ENCODE data around the gene ADK. TPM values are rescaled to one million over a fixed set of nuclear protein-coding genes. Genes with fewer than 3 reads are reported as not detected.

ADK gene
- total and polyA plus RNA-seq, 2 of the 4 experiments (the other 2 are of a cell fraction): 30.6 to 40.9 TPM

GRCh38 chr10:74227697-74228424, 76.8 kb downstream of the ADK start:
- DNase-seq (peak; percentile 62), ATAC-seq (ENCODE audit: low read depth) (no peak; the same call in 1 of the 2 replicates)
- Histone ChIP-seq H4K8ac (ENCODE audit: low read depth in 2 of 2, low read length in 2 of 2) (no peak overlapping the region), H3K27me3 (ENCODE audit: control insufficient read depth, insufficient read depth, low read length) (no peaks in the 10 kb centered on the region), H3K18ac (ENCODE audit: low read depth, low read length) (no peak overlapping the region), H4K91ac (ENCODE audit: insufficient read depth, low read depth, low read length) (no peak overlapping the region), H2BK15ac (ENCODE audit: low read depth, low read length) (no peak overlapping the region; the same call in 2 of the 3 replicates), H3K36me3 (ENCODE audit: control insufficient read depth, insufficient read depth, low read length) (no peaks in the 10 kb centered on the region), H3K56ac (ENCODE audit: extremely low read depth, insufficient read depth, low read length) (no peak overlapping the region), H3K4ac (ENCODE audit: low read depth, low read length) (no peak overlapping the region), H2AK9ac (replicated peaks; ENCODE audit: low read depth, low read length, poor library complexity) (no peak overlapping the region), H4K20me1 (ENCODE audit: insufficient read depth, low read length) (no peaks in the 10 kb centered on the region), H3K9me3 (ENCODE audit: control insufficient read depth, insufficient read depth, low read length) (no peaks in the 10 kb centered on the region), H3K4me1 (ENCODE audit: control insufficient read depth, insufficient read depth, low read length) (peaks cover 4% of the 10 kb centered on the region; the same call in 1 of the 2 replicates), H2BK20ac (ENCODE audit: low read depth, low read length) (no peak overlapping the region), H4K5ac (ENCODE audit: low read depth, low read length) (no peak overlapping the region), H3K9ac (ENCODE audit: low read depth, low read length) (no peak overlapping the region), H3K79me1 (ENCODE audit: low read depth in 1 of 2, low read length in 2 of 2) (peaks cover 5 to 30% of the 10 kb centered on the region in 2 experiments; a peak in 3 of 4 replicates), H3K14ac (replicated peaks; ENCODE audit: low read depth, low read length) (no peak overlapping the region), H2AFZ (replicated peaks; ENCODE audit: low read length, poor library complexity) (no peak overlapping the region), H3K4me2 (ENCODE audit: low read depth, low read length) (no peak overlapping the region), H2BK5ac (ENCODE audit: low read depth, low read length, poor library complexity, severe bottlenecking) (no peak overlapping the region), H3K27ac (ENCODE audit: insufficient read depth, low read length) (no peak overlapping the region), H2BK120ac (ENCODE audit: low read depth, low read length) (no peak overlapping the region), H2AK5ac (ENCODE audit: low read depth, low read length) (no peak overlapping the region), H3K23ac (ENCODE audit: low read depth, low read length) (0 out of 2 replicates have a peak overlapping the region, but pooled peaks have one; percentile 31), H3K9me1 (ENCODE audit: insufficient read depth, low read length) (no peaks in the 10 kb centered on the region; the same call in 1 of the 2 replicates), H3K4me3 (ENCODE audit: insufficient read depth, low read depth, low read length) (no peak overlapping the region)
- intact Hi-C loops (cut with micrococcal nuclease) (no loop called here), dilution Hi-C loops (cut with HindIII; ENCODE audit: low sequenced_read_pairs, unreplicated experiment) (no loop called here), in situ Hi-C loops (cut with MboI; ENCODE audit: low sequenced_read_pairs) (no loop called here)
- ChIA-PET POLR2A (ENCODE audit: unreplicated experiment) (no interaction called here), CTCF (interaction anchor here (1.0 kb wide), 1 partner anchor 271 kb away, joined by 3 read pairs; no protein-coding TSS in a partner anchor)
- BruUV-seq (replicated peaks): no TSS peak
- WGBS, 2 experiments (ENCODE audit: extremely low coverage in 2 of 2, insufficient read length in 1 of 2): 100% methylated on average over 1 of the region's 3 CpGs; no CpG with 5 or more reads in 1 of the 2 experiments
- TF ChIP-seq RCOR1 (IDR thresholded peaks at IDR 0.05; ENCODE audit: insufficient replicate concordance, low read length) (no peak), FOS (IDR thresholded peaks at IDR 0.05; ENCODE audit: low read depth, low read length) (no peak), NFE2L2 (IDR thresholded peaks at IDR 0.05; ENCODE audit: low read depth, low read length) (no peak), CTCF (conservative IDR thresholded peaks at IDR 0.05; ENCODE audit: low read depth, low read length) (no peak), BHLHE40 (IDR thresholded peaks at IDR 0.05; ENCODE audit: low read depth, low read length) (no peak), RAD21 (IDR thresholded peaks at IDR 0.05; ENCODE audit: low read length) (no peak), USF2 (IDR thresholded peaks at IDR 0.05; ENCODE audit: low read depth, low read length) (no peak), POLR2A (IDR thresholded peaks at IDR 0.05; ENCODE audit: low read depth, low read length) (no peak), SMC3 (IDR thresholded peaks at IDR 0.05; ENCODE audit: low read depth, low read length) (no peak), MXI1 (IDR thresholded peaks at IDR 0.05; ENCODE audit: borderline replicate concordance, low read depth, low read length) (no peak), RFX5 (IDR thresholded peaks at IDR 0.05; ENCODE audit: low read depth, low read length) (no peak), MAZ (IDR thresholded peaks at IDR 0.05; ENCODE audit: borderline replicate concordance, low read depth, low read length) (no peak), CEBPB (IDR thresholded peaks at IDR 0.05; ENCODE audit: low read depth, low read length) (no peak), MAFK (IDR thresholded peaks at IDR 0.05; ENCODE audit: low read depth, low read length) (no peak)
- TF ChIP-seq, protein P1, sequence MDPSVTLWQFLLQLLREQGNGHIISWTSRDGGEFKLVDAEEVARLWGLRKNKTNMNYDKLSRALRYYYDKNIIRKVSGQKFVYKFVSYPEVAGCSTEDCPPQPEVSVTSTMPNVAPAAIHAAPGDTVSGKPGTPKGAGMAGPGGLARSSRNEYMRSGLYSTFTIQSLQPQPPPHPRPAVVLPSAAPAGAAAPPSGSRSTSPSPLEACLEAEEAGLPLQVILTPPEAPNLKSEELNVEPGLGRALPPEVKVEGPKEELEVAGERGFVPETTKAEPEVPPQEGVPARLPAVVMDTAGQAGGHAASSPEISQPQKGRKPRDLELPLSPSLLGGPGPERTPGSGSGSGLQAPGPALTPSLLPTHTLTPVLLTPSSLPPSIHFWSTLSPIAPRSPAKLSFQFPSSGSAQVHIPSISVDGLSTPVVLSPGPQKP (IDR thresholded peaks at IDR 0.05; ENCODE audit: borderline replicate concordance, low read depth, low read length): no peak

Measured in IMR-90 (cell line).